Measurements from ENCODE around the gene ATG10.
"Not testable (repeated sequence)": the region's sequence is repeated elsewhere in the genome, so short reads cannot be mapped to it uniquely, and the experiment has no call there.

The ATG10 gene

DNA sequence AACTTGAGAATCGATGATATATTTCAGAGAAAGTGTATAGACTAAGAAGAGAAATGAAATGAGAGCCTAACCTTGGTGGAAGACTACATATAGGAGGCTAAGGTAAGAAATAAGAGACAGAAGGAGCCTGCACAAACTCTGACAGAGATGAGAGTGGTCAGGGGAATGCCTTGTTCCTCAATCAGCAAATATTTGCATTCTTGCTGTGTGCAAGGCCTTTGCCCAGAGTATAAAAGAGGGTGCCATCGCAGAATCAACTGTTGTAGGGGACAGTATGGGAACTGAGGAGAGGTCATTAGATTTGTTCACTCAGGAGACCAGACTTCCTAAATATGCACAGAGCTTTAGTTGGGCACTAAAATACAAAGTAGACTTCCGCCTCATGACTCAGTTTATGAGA, 137.2 kb downstream of the ATG10 start:
- no peak overlapping the region for H3K4me3 ChIP-seq (ENCODE audit: low read depth, low read length)
- TF ChIP-seq, protein P1, sequence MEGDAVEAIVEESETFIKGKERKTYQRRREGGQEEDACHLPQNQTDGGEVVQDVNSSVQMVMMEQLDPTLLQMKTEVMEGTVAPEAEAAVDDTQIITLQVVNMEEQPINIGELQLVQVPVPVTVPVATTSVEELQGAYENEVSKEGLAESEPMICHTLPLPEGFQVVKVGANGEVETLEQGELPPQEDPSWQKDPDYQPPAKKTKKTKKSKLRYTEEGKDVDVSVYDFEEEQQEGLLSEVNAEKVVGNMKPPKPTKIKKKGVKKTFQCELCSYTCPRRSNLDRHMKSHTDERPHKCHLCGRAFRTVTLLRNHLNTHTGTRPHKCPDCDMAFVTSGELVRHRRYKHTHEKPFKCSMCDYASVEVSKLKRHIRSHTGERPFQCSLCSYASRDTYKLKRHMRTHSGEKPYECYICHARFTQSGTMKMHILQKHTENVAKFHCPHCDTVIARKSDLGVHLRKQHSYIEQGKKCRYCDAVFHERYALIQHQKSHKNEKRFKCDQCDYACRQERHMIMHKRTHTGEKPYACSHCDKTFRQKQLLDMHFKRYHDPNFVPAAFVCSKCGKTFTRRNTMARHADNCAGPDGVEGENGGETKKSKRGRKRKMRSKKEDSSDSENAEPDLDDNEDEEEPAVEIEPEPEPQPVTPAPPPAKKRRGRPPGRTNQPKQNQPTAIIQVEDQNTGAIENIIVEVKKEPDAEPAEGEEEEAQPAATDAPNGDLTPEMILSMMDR (IDR thresholded peaks at IDR 0.05; ENCODE audit: low read depth, low read length): no peak

DNA sequence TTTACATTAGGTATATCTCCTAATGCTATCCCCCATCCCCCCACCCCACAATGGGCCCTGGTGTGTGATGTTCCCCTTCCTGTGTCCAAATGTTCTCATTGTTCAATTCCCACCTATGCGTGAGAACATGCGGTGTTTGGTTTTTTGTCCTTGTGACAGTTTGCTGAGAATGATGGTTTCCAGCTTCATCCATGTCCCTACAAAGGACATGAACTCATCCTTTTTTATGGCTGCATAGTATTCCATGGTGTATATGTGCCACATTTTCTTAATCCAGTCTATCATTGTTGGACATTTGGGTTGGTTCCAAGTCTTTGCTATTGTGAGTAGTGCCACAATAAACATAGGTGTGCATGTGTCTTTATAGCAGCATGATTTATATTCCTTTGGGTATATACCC, 138.1 kb downstream of the ATG10 start:
- not testable (repeated sequence) for H3K4me3 ChIP-seq (ENCODE audit: low read depth, low read length)

DNA sequence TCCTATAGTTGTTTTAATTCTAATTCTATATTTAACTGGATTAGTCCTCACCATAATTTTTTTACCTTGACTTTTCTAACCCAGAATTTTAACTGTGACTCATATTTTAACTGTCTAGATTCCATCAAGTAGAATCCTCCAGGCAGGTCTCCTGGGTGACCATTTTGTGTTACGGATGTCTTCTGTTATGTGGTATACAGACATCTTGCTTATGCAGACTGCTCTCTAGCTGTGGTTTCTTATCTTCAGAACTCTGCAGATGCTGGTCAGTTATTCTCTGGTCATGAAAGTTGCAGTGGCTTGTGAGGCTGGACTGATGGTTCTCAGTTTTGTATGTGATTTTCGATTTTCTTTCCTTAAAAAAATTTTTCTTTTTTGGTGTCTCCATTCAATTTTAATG, 139.4 kb downstream of the ATG10 start:
- TF ChIP-seq, protein P1 (IDR thresholded peaks at IDR 0.05; ENCODE audit: low read depth, low read length): no peak
- H3K4me3 ChIP-seq (ENCODE audit: low read depth, low read length): no peak overlapping the region

DNA sequence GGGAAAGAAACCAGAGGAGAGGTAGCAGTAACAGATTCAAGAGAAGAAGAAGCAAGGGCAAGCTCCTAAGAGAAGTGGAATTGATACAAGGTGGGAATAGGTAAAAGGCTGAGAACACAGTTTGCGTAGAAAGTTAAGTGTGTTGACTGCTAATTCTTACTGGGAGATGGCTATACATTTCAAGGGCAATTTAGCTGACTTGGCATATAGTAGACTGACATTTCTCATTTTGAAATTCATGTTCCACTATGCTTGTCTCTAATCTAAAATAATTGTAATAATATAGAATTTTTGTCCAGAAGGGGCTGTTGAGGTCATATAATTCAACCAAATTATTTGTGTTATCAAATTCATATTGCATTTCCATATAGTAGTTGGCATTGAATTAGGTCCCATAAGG, 144.0 kb downstream of the ATG10 start:
- H3K4me3 ChIP-seq (ENCODE audit: low read depth, low read length): no peak overlapping the region
- TF ChIP-seq, protein P1 (IDR thresholded peaks at IDR 0.05; ENCODE audit: low read depth, low read length): no peak

DNA sequence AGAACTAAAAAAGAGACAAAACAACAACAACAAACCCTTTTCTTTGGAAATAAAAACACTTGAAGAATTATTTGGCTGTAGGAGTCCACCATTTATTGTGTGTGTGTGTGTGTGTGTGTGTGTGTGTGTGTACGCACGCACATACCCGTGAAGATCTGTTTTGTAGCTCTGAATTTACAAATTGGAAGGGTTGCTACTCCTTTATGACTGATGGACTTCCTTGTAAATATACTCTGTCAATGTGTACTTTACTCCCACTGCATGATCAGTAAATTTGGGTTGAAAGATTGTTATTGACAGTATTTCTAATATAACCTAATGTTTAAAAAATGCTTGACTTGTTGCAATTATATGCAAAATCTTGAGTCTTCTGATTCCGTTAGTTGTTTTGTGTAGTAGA, 148.1 kb downstream of the ATG10 start:
- TF ChIP-seq, protein P1 (IDR thresholded peaks at IDR 0.05; ENCODE audit: low read depth, low read length): no peak
- H3K4me3 ChIP-seq (ENCODE audit: low read depth, low read length): no peak overlapping the region

DNA sequence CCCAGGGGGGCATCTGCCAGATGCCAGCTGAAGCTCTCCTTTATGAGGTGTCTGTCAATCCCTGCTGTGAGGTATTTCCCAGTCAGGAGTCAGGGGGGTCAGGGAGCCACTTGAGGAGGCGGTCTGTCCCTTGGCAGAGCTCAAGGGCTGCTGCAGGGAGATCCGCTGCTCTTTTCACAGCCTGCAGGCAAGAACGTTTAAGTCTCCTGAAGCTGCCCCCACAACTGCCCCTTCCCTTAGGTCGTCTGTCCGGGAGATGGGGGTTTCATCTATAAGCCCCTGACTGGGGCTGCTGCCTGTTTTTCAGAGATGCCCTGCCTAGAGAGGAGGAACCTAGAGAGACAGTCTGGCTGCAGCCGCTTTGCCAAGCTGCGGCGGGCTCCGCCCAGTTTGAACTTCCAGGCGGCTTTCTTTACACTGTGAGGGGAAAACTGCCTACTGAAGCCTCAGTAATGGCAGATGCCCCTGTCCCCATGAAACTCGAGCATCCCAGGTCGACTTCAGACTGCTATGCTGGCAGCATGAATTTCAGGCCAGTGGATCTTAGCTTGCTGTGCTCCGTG, 158.0 kb downstream of the ATG10 start:
- TF ChIP-seq, protein P1 (IDR thresholded peaks at IDR 0.05; ENCODE audit: low read depth, low read length): no peak
- no peak overlapping the region for H3K4me3 ChIP-seq (ENCODE audit: low read depth, low read length)

DNA sequence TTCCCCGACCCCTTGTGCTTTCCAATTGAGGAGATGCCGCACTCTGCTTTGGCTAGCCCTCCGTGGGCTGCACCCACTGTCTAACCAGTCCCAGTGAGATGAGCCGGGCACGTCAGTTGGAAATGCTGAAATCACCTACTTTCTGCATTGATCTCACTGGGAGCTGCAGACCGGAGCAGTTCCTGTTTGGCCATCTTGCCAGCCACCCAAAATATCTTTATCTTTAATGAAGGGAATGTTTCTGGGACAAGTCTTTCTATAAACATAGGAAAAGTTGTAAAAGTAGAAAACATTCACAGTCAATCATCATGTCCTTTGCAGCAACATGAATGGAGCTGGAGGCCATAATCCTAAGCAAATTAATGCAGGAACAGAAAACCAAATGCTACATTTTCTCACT, 158.8 kb downstream of the ATG10 start:
- no peak overlapping the region for H3K4me3 ChIP-seq (ENCODE audit: low read depth, low read length)
- TF ChIP-seq, protein P1 (IDR thresholded peaks at IDR 0.05; ENCODE audit: low read depth, low read length): no peak

DNA sequence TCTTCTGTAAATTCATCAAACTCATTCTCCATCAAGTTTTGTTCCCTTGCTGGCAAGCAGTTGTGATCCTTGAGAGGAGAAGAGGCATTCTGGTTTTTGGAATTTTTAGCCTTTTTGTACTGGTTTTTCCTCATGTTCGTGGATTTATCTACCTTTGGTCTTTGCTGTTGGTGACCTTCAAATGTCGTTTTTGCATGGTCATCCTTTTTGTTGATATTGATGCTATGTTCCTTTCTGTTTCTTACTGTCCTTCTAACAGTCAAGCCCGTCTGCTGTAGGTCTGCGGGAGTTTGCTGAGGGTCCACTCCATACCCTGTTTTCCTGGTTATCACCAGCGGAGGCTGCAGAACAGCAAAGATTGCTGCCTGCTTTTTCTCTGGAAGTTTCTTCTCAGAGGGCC, 165.4 kb downstream of the ATG10 start:
- H3K4me3 ChIP-seq (ENCODE audit: low read depth, low read length): no peak overlapping the region
- TF ChIP-seq, protein P1 (IDR thresholded peaks at IDR 0.05; ENCODE audit: low read depth, low read length): no peak

DNA sequence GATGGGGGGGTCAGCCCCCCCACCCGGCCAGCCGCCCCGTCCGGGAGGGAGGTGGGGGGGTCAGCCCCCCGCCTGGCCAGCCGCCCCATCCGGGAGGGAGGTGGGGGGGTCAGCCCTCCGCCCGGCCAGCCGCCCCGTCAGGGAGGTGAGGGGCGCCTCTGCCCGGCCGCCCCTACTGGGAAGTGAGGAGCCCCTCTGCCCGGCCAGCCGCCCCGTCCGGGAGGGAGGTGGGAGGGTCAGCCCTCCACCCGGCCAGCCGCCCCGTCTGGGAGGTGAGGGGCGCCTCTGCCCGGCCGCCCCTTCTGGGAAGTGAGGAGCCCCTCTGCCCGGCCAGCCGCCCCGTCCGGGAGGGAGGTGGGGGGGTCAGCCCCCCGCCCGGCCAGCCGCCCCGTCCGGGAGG, 168.0 kb downstream of the ATG10 start:
- not testable (repeated sequence) for H3K4me3 ChIP-seq (ENCODE audit: low read depth, low read length)
